ENCODE results near the gene MAPKBP1. TPM values are rescaled to one million over a fixed set of nuclear protein-coding genes. Genes with fewer than 3 reads are reported as not detected.
"Not testable (repeated sequence)": the region's sequence is repeated elsewhere in the genome, so short reads cannot be mapped to it uniquely, and the experiment has no call there.

MAPKBP1 gene
- total RNA-seq, 1 experiment from 2014 or later = 12.9 TPM

DNA sequence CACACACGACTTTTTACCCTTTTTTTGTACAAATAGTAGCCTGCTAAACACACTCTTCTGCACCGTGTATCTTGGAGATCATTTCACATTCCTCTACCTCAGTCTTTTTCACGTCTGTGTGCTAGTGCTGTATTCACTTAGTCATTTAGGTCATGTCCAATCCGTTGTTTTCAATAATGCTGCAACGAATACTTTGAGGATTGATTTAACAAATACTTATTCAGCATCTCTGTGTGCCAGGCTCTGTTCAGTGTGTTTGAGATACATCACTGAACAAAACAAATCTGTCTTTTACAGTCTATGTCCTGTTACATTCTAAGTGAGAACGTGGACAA is 54.5 kb downstream of the MAPKBP1 start:
- Histone ChIP-seq H3K4me3 (peak overlapping the region; percentile 87), H3K27me3 (replicated peaks) (no peaks in the 10 kb centered on the region), H3K27ac (no peak overlapping the region), H3K9me3 (replicated peaks) (no peaks in the 10 kb centered on the region), H3K4me1 (replicated peaks) (peaks cover 14% of the 10 kb centered on the region), H3K36me3 (peaks cover 25% of the 10 kb centered on the region)
- DNase-seq (ENCODE audit: low read depth in 1 of 2, low spot score in 2 of 2) = no peak

DNA sequence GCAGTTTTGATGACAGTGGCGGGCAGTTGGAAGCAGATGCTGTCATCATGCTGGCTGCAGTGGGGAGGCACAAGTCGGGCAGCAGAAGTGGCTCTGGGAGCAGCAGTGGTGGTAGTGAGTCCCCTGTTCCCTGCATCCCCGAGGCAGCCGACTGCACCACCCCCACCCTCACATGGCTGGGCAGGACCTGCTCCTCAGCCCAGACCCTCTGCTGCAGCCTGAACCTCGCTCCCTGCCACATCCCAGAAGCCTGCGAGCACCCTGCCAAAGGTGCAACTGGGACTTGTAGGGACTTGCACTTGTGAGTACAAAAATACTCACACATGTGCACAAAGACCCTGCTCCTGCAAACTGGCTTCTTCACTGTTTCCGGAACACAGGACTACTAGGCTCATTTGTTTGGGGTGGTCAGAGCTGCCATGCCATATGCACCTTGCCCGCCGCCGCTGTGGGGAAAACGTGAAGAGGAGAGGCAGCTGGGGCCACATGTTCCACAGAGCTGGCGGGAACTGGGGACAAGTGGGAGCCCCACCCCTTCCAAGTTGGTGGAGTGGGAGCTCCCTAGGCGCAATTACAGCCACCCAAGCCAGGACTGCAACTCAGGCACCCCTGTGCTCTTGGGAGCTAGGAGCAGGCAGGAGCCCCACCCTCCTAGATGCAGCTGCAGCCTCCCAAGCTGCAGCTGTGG is 55.8 kb downstream of the MAPKBP1 start:
- H3K27ac ChIP-seq = no peak overlapping the region
- no peaks in the 10 kb centered on the region for H3K9me3 ChIP-seq (replicated peaks)
- no peak for DNase-seq (ENCODE audit: low read depth in 1 of 2, low spot score in 2 of 2)
- H3K27me3 ChIP-seq (replicated peaks) = no peaks in the 10 kb centered on the region
- H3K4me3 ChIP-seq = no peak overlapping the region
- H3K4me1 ChIP-seq (replicated peaks) = peaks cover 14% of the 10 kb centered on the region
- peaks cover 20% of the 10 kb centered on the region for H3K36me3 ChIP-seq

DNA sequence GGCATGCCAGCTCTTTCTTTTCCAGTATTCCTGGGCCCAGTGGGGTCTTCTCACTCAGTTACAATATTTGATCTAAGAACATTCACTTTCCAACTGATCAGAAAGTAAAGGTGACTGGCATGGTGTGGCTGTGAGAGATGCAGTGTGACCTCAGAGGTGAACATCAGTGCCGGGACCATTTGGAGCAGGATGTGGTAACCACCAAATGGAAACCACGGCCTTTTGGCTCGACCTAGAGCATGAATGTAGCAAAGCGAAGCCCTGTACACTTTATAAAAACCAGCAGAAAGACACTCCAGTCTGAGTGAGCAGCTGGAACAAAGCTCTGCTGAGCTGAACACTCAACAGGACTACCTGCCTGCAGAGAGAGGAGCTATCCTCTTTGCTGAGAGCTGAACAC is 57.0 kb downstream of the MAPKBP1 start:
- not testable (repeated sequence) for H3K4me3 ChIP-seq; H3K27ac ChIP-seq; DNase-seq (ENCODE audit: low read depth in 1 of 2, low spot score in 2 of 2); H3K9me3 ChIP-seq (replicated peaks); H3K27me3 ChIP-seq (replicated peaks)
- peaks cover 20% of the 10 kb centered on the region for H3K36me3 ChIP-seq
- H3K4me1 ChIP-seq (replicated peaks) = peaks cover 14% of the 10 kb centered on the region

DNA sequence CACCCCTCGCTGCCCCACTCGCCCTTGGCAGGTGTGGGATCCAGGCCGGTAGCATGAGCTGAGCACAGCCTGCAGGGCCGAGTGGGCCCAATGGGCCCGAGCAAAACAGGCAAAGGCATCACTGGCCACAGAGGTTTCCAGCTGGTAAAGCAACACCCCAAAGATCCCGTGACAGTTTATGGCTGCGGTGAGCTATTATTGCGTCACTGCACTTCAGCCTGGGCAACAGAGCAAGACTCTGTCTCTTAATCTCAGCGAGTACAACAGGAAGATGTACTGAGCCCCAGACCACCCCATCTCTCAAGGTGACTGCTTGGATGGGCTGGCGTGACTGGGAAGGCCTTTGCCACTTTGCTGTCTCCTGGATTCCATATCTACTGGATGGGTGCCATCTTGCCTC is 57.9 kb downstream of the MAPKBP1 start:
- DNase-seq (ENCODE audit: low read depth in 1 of 2, low spot score in 2 of 2) = no peak
- Histone ChIP-seq H3K27me3 (replicated peaks) (no peaks in the 10 kb centered on the region), H3K27ac (no peak overlapping the region), H3K36me3 (peaks cover 23% of the 10 kb centered on the region), H3K4me3 (no peak overlapping the region), H3K9me3 (replicated peaks) (no peaks in the 10 kb centered on the region), H3K4me1 (replicated peaks) (peaks cover 14% of the 10 kb centered on the region)

DNA sequence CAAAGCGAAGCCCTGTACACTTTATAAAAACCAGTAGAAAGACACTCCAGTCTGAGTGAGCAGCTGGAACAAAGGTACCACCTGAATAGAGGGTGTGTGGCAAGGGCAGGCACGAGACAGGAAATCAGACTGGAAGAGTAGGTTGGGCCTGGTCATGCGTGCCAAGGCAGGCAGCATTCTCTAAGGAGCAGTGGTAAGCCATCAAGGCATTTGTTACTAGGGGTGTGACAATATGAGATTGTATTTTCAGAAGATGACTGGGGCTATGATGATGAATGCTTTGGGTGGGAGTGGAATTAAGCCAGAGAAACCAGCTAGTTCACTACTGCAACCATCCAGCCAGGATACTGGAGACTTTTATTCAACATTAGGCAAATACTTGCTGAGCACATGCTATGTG is 58.6 kb downstream of the MAPKBP1 start:
- peaks cover 23% of the 10 kb centered on the region for H3K36me3 ChIP-seq
- no peak overlapping the region for H3K4me3 ChIP-seq
- no peak for DNase-seq (ENCODE audit: low read depth in 1 of 2, low spot score in 2 of 2)
- H3K27ac ChIP-seq = no peak overlapping the region
- peaks cover 10% of the 10 kb centered on the region for H3K4me1 ChIP-seq (replicated peaks)
- no peaks in the 10 kb centered on the region for H3K9me3 ChIP-seq (replicated peaks)
- no peaks in the 10 kb centered on the region for H3K27me3 ChIP-seq (replicated peaks)

DNA sequence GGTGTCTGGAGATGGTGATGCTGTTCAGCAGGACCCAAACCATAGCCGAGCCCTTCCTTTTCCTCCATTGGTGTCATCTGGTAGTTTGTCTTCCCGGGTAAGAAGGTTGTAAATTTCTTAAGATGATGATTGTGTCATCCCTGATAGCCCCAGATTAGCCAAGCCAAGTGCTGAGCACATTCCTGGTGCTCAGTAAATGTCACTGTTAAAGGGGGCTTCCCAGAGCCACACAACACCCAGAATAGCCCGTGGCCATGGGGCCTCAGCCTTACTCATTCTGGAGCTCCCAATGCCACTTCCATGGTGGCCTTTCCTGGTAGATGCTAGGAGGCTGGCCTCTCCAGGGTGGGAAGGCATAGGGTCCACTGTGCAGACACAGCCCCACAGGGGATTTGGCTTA is 59.8 kb downstream of the MAPKBP1 start:
- no peak overlapping the region for H3K27ac ChIP-seq

DNA sequence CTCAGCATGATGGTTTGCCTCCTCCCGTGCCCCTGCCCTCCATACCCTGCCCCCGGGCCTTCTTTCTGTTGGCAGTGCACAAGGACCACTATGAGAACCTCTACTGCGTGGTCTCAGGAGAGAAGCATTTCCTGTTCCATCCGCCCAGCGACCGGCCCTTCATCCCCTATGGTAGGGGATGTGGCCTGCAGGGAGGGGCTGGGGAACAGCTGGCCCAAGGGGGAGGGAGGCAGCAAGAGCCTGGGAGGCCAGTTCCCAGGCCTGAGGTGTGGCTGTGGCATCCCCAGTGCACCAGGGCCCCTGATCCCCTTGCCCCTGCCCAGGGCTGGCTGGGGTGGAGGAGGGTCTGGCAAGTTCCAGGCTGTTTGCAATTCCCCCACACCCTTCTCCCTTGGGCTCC is 61.8 kb downstream of the MAPKBP1 start:
- H3K4me1 ChIP-seq (replicated peaks) = no peaks in the 10 kb centered on the region
- H3K27ac ChIP-seq = no peak overlapping the region
- no peaks in the 10 kb centered on the region for H3K27me3 ChIP-seq (replicated peaks)
- DNase-seq (ENCODE audit: low read depth in 1 of 2, low spot score in 2 of 2) = no peak
- no peak overlapping the region for H3K4me3 ChIP-seq
- H3K36me3 ChIP-seq = peaks cover 10% of the 10 kb centered on the region
- no peaks in the 10 kb centered on the region for H3K9me3 ChIP-seq (replicated peaks)

More for the DNA sequence above, 59.8 kb downstream of the MAPKBP1 start:
- Histone ChIP-seq H3K27me3 (replicated peaks) (no peaks in the 10 kb centered on the region), H3K9me3 (replicated peaks) (no peaks in the 10 kb centered on the region), H3K36me3 (peaks cover 20% of the 10 kb centered on the region), H3K4me3 (no peak overlapping the region), H3K4me1 (replicated peaks) (no peaks in the 10 kb centered on the region)
- DNase-seq (ENCODE audit: low read depth in 1 of 2, low spot score in 2 of 2) = no peak

DNA sequence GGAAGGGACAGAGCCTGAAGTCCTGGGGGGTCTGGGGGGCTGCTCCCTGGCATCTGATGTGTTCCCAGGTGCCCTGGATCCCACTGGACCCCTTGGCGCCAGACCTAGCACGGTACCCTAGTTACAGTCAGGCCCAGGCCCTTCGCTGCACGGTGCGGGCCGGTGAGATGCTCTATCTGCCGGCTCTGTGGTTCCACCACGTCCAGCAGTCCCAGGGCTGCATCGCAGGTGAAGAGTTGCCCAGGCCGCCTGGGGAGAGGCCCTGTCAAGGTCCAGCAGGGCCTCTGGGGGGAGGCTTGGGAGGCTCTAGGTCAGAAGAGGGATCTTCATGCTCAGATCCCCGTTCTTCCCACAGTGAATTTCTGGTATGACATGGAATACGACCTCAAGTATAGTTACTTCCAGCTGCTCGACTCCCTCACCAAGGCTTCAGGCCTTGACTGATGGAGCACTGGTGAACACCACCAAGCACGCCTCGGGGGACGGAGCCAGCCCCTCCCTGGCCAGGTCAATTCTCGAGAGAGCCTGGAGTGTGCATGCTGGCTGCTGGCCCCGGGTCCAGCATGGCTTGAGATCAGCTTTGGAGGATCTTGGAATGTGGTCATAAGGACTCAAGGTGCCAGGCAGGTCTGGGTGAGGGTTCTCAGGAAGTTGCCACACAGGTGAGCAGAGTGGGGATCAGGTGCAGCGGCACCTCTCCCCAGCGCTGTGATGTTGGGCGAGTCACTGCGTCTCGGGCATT is 62.6 kb downstream of the MAPKBP1 start:
- H3K4me1 ChIP-seq (replicated peaks) = no peaks in the 10 kb centered on the region
- peaks cover 9% of the 10 kb centered on the region for H3K36me3 ChIP-seq
- no peak for DNase-seq (ENCODE audit: low read depth in 1 of 2, low spot score in 2 of 2)
- no peaks in the 10 kb centered on the region for H3K9me3 ChIP-seq (replicated peaks)
- H3K27me3 ChIP-seq (replicated peaks) = no peaks in the 10 kb centered on the region
- no peak overlapping the region for H3K27ac ChIP-seq
- H3K4me3 ChIP-seq = no peak overlapping the region

DNA sequence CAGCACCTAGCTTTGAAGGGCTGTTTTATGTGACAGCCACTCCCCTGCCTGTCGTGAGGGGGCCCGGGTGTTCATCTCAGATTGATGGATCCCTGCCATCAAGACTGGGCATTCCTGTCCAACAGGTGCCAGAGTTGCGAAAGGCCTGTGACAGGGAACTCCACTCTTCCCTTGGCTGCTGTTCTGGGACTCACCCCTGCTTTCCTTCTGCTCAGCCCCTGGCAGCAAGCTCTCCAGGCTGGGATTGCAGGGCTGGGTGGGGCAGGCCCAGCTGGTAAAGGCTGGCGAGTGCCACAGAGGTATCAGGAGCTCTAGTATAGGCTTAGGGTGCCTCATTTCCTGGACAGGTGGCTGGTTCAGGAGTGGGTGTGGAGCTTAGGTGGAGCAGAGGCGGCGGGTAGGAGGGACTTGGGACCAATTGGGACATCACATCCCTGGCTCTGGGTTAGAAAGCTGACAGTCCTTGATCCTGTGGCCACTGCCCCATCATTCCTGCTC is 64.2 kb downstream of the MAPKBP1 start, which contains the start of gene PLA2G4B:
Gene PLA2G4B (plus strand): TSS at position 448 of the 498 bp plus-strand sequence. CDS start 67 bp downstream, outside the sequence.
- DNase-seq (ENCODE audit: low read depth in 1 of 2, low spot score in 2 of 2) = no peak
- H3K27ac ChIP-seq = no peak within 1 kb of the TSS
- peaks cover 3% of the 10 kb centered on the region for H3K36me3 ChIP-seq
- H3K4me3 ChIP-seq = no peak within 1 kb of the TSS
- no peaks in the 10 kb centered on the region for H3K4me1 ChIP-seq (replicated peaks)
- H3K27me3 ChIP-seq (replicated peaks) = no peaks in the 10 kb centered on the region
- H3K9me3 ChIP-seq (replicated peaks) = no peaks in the 10 kb centered on the region

DNA sequence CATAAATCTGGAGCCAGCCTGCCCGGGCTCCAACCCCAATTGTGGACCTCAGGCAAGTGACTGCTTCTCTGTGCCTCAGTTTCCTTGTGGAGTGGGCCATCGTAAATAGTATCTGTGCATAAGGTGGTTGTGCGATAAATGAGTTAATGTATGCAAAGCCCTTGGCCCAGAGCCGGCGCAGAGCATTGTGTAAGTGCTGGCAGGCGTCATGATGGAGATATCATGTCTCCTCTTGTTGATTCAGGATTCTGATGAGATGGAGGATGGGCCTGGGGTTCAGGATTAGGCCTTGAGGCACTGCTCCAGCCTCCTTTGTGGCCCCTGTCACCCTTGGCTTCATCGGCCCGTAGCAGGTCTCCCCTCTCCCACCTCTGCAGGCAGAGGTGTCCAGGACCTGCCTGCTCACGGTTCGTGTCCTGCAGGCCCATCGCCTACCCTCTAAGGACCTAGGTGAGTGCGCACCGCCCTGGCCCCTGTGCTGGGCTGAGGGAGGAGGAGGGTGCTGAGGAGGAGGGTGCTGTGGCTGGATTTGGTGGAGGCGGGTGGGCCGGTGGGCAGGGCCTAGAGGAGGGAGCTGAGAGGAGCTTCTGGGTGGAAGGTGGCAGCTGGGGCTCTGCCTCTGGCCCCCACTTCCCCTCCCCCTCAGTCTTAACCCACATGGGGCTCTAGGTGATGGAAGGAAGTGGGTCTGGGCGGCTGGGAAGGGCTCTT is 65.7 kb downstream of the MAPKBP1 start:
- Histone ChIP-seq H3K4me3 (no peak overlapping the region), H3K27ac (no peak overlapping the region), H3K36me3 (peaks cover 3% of the 10 kb centered on the region), H3K4me1 (replicated peaks) (no peaks in the 10 kb centered on the region), H3K27me3 (replicated peaks) (no peaks in the 10 kb centered on the region), H3K9me3 (replicated peaks) (no peaks in the 10 kb centered on the region)
- DNase-seq (ENCODE audit: low read depth in 1 of 2, low spot score in 2 of 2) = no peak

DNA sequence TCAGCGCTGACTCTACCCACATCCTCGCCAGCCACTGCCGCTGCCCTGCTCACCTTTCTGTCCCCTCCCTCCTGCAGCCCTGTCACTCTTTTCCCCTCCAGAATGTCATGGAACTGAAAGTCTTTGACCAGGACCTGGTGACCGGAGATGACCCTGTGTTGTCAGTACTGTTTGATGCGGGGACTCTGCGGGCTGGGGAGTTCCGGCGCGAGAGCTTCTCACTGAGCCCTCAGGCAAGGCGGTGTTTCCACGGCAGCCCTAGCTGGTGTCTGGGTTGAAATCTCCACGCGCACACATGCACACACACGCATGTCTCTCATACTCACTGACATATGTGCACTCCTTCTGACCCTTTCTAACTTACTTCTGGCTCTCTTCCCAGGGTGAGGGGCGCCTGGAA is 66.4 kb downstream of the MAPKBP1 start:
- peaks cover 3% of the 10 kb centered on the region for H3K36me3 ChIP-seq
- H3K27ac ChIP-seq = no peak overlapping the region
- DNase-seq (ENCODE audit: low read depth in 1 of 2, low spot score in 2 of 2) = no peak
- no peaks in the 10 kb centered on the region for H3K27me3 ChIP-seq (replicated peaks)
- H3K9me3 ChIP-seq (replicated peaks) = no peaks in the 10 kb centered on the region
- no peaks in the 10 kb centered on the region for H3K4me1 ChIP-seq (replicated peaks)
- H3K4me3 ChIP-seq = no peak overlapping the region

DNA sequence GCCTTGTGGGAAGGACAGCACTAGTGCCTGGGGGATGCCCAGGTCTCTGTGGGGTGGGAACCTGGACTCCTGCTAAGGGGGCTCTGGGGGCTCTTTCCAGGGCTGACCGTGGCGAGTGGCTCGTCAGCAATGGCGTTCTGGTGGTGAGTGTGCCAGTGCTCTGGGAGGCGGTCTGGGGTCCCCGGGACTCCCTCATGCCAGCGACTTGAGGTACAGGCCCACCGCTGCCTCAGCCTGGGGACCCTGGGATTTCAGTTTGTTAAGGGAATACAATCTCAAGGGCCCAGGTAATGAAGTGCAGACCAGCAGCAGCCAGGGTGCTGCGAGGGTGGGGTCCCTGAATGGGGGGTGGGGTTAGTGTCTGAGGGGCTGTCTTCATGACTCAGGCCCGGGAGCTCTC is 66.8 kb downstream of the MAPKBP1 start:
- Histone ChIP-seq H3K27ac (no peak overlapping the region), H3K4me1 (replicated peaks) (no peaks in the 10 kb centered on the region), H3K4me3 (no peak overlapping the region), H3K9me3 (replicated peaks) (no peaks in the 10 kb centered on the region), H3K36me3 (peaks cover 3% of the 10 kb centered on the region), H3K27me3 (replicated peaks) (no peaks in the 10 kb centered on the region)
- DNase-seq (ENCODE audit: low read depth in 1 of 2, low spot score in 2 of 2) = no peak

DNA sequence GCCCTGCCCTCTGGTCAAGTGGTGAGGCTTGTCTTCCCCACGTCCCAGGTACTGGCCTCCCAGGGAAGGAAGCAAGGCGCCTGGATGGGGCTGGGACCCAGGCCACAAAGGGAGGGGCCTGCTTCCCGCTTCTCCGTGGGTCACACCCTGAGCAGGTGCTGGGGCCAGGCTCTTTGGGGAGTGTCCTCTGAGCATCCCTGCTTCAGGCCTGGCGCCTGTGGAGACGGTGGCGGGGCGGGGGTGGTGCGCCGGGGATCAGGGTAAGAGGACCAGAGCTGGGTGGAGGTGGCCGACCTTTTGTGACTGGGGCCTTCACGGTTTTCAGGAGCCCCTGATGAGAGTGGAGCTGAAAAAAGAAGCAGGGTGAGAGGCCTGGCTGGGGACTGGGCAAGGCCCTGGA is 67.9 kb downstream of the MAPKBP1 start:
- no peaks in the 10 kb centered on the region for H3K9me3 ChIP-seq (replicated peaks)
- H3K4me1 ChIP-seq (replicated peaks) = no peaks in the 10 kb centered on the region
- H3K36me3 ChIP-seq = no peaks in the 10 kb centered on the region; the same call in 1 of the 2 replicates
- H3K27me3 ChIP-seq (replicated peaks) = no peaks in the 10 kb centered on the region
- no peak overlapping the region for H3K27ac ChIP-seq
- no peak overlapping the region for H3K4me3 ChIP-seq
- DNase-seq (ENCODE audit: low read depth in 1 of 2, low spot score in 2 of 2) = no peak

DNA sequence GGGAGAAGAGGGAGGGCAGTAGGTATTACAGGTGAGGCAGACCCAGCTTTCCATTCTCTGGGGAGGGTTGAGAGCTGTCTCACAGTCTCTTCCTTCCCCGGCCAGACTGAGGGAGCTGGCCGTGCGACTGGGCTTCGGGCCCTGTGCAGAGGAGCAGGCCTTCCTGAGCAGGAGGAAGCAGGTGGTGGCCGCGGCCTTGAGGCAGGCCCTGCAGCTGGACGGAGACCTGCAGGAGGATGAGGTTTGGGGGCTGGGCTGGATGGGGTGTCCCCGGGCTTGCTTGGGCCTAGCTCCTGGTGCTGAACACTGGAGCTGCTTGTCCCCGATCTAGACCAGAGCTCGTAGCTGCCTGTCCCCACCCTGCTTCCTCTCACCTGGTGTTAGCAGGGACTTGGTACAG is 69.3 kb downstream of the MAPKBP1 start:
- H3K9me3 ChIP-seq (replicated peaks) = no peaks in the 10 kb centered on the region
- H3K4me3 ChIP-seq = no peak overlapping the region
- H3K27me3 ChIP-seq (replicated peaks) = no peaks in the 10 kb centered on the region
- H3K27ac ChIP-seq = no peak overlapping the region
- H3K4me1 ChIP-seq (replicated peaks) = no peaks in the 10 kb centered on the region
- no peak for DNase-seq (ENCODE audit: low read depth in 1 of 2, low spot score in 2 of 2)
- H3K36me3 ChIP-seq = peaks cover 8% of the 10 kb centered on the region; the same call in 1 of the 2 replicates

Data from SJSA1 (cell line).